OCI-LY7 (cell line): ENCODE results near the gene PHB1. TPM values are rescaled to one million over a fixed set of nuclear protein-coding genes. Genes with fewer than 3 reads are reported as not detected.

Experiments used
- BruUV-seq: library from RNA; stranded (reverse); fragments of 400-500 nt; replicated peaks from 2 replicates; lab custom pipeline; 2021; lab: Mats Ljungman, UMichigan
- CTCF ChIA-PET: fragments of 300-600 bp; sonication (Branson Sonifier 250); formaldehyde crosslinking; loops from one replicate; lab custom pipeline; 2022; ENCODE audit warnings: antibody characterized with exemption; ENCODE audit not compliant: unreplicated experiment; lab: Charles Lee
- POLR2A ChIA-PET: fragments of 300-600 bp; sonication (Branson Sonifier 250); formaldehyde crosslinking; loops from one replicate; lab custom pipeline; 2022; ENCODE audit warnings: antibody characterized with exemption; lab: Charles Lee
- DNase-seq: peaks from one replicate; pipeline ENCODE4 v3.0.0-alpha.2; 2015; ENCODE audit warnings: low spot score
- H2AFZ ChIP-seq: fragments of 200-600 bp; sonication (generic), shearing (Covaris generic); 2 replicates; pipeline ENCODE4 v1.6.1; 2014; ENCODE audit warnings: mild to moderate bottlenecking, antibody characterized with exemption, low read length, moderate library complexity
- H3K27ac ChIP-seq: fragments of 200-600 bp; sonication (generic); 2 replicates; pipeline ENCODE4 v1.5.1; 2014; ENCODE audit warnings: mixed run types, low read depth, mild to moderate bottlenecking, moderate library complexity, low read length, inconsistent platforms; ENCODE audit not compliant: poor library complexity, severe bottlenecking
- H3K36me3 ChIP-seq: fragments of 200-600 bp; sonication (generic); 2 replicates; pipeline ENCODE4 v1.6.1; 2014; ENCODE audit warnings: mild to moderate bottlenecking, antibody characterized with exemption, low read length, moderate library complexity, mixed read lengths; ENCODE audit not compliant: insufficient read depth
- H3K4me1 ChIP-seq: fragments of 200-600 bp; sonication (generic); 2 replicates; pipeline ENCODE4 v1.5.1; 2014; ENCODE audit warnings: mild to moderate bottlenecking, low read length; ENCODE audit not compliant: insufficient read depth, poor library complexity, severe bottlenecking
- H3K4me2 ChIP-seq: fragments of 200-600 bp; sonication (generic); 2 replicates; pipeline ENCODE4 v1.6.1; 2014; ENCODE audit warnings: mild to moderate bottlenecking, low read length
- H3K4me3 ChIP-seq: fragments of 200-600 bp; sonication (generic); 2 replicates; pipeline ENCODE4 v1.5.1; 2014; ENCODE audit warnings: mild to moderate bottlenecking, low read depth, low read length; ENCODE audit not compliant: poor library complexity, severe bottlenecking
- H3K79me2 ChIP-seq: fragments of 200-600 bp; sonication (generic); 2 replicates; pipeline ENCODE4 v1.6.1; 2016; ENCODE audit warnings: low read depth, mild to moderate bottlenecking, low read length, moderate library complexity, mixed read lengths; ENCODE audit not compliant: insufficient read depth
- H3K9me2 ChIP-seq: fragments of 200-600 bp; sonication (generic); 2 replicates; pipeline ENCODE4 v1.6.1; 2016; ENCODE audit warnings: mild to moderate bottlenecking, low read length, mixed read lengths; ENCODE audit not compliant: insufficient read depth
- H3K9me3 ChIP-seq: fragments of 200-600 bp; sonication (generic); 2 replicates; pipeline ENCODE4 v1.6.1; 2014; ENCODE audit warnings: mild to moderate bottlenecking, mixed run types, low read length, mixed read lengths
- H4K20me1 ChIP-seq: fragments of 200-600 bp; sonication (generic); 2 replicates; pipeline ENCODE4 v1.6.1; 2014; ENCODE audit warnings: mild to moderate bottlenecking, antibody characterized with exemption, low read length, moderate library complexity, mixed read lengths; ENCODE audit not compliant: insufficient read depth
- CTCF ChIP-seq: fragments of 200-600 bp; sonication (generic); conservative IDR thresholded peaks from 2 replicates; pipeline ENCODE4 v1.5.1; 2014; ENCODE audit warnings: mild to moderate bottlenecking, antibody characterized with exemption, low read length, moderate library complexity, mixed read lengths
- EZH2phosphoT487 ChIP-seq: fragments of 200-600 bp; sonication (generic); IDR thresholded peaks from 2 replicates; pipeline ENCODE4 v1.6.1; 2018; ENCODE audit warnings: low read depth, borderline replicate concordance, mild to moderate bottlenecking, mixed run types, antibody characterized with exemption, low read length, moderate library complexity, mixed read lengths
- intact Hi-C: fragments of 100-400 bp; cut with micrococcal nuclease; formaldehyde crosslinking; loops from one replicate; pipeline ENCODE4 v1.10.0; 2022; ENCODE audit not compliant: unreplicated experiment
- total RNA-seq, 2 experiments: library from RNA; depleted of rRNA in 1 of 2; stranded (reverse); fragments of >200 nt in 1 of 2; shearing (Covaris generic) in 1 of 2; gene quantifications; 2 replicates each; pipeline ENCODE4 v1.2.3, GENCODE V29; 2014 to 2022

The PHB1 gene
- total RNA-seq, 2 experiments from 2014 or later, result 137 to 217 TPM

- H3K4me2 ChIP-seq, result no peak overlapping the region
- H4K20me1 ChIP-seq, result no peaks in the 10 kb centered on the region
- no peaks in the 10 kb centered on the region for H3K9me3 ChIP-seq
- no peak overlapping the region for H2AFZ ChIP-seq
- DNase-seq, result no peak
- H3K36me3 ChIP-seq, result no peaks in the 10 kb centered on the region
- BruUV-seq, result no TSS peak
- CTCF ChIA-PET, result no interaction called here
- no peak for TF ChIP-seq CTCF
- no peak for TF ChIP-seq EZH2phosphoT487
- H3K4me3 ChIP-seq, result no peak overlapping the region
- H3K79me2 ChIP-seq, result no peaks in the 10 kb centered on the region
- POLR2A ChIA-PET, result no interaction called here
- H3K4me1 ChIP-seq, result no peaks in the 10 kb centered on the region
- H3K9me2 ChIP-seq, result no peaks in the 10 kb centered on the region
- no peak overlapping the region for H3K27ac ChIP-seq
- intact Hi-C loops, result no loop called here
Measured at GRCh38 chr17:49457564-49458535, 43.2 kb upstream of the PHB1 start.

- Histone ChIP-seq H3K79me2 (no peaks in the 10 kb centered on the region), H3K4me3 (no peak overlapping the region), H4K20me1 (no peaks in the 10 kb centered on the region), H3K4me1 (no peaks in the 10 kb centered on the region), H3K4me2 (no peak overlapping the region), H3K9me3 (no peaks in the 10 kb centered on the region), H2AFZ (no peak overlapping the region), H3K36me3 (no peaks in the 10 kb centered on the region), H3K9me2 (no peaks in the 10 kb centered on the region), H3K27ac (no peak overlapping the region)
- no peak for DNase-seq
- TF ChIP-seq CTCF (no peak), EZH2phosphoT487 (no peak)
- no TSS peak for BruUV-seq
- intact Hi-C loops, result no loop called here
- POLR2A ChIA-PET, result no interaction called here
- CTCF ChIA-PET, result interaction anchor here (0.5 kb wide), 1 partner anchor 434 kb away, joined by 3 read pairs; no protein-coding TSS in a partner anchor
Measured at GRCh38 chr17:49456183-49456965, 41.7 kb upstream of the PHB1 start.
